Lung (tissue), 12 donors: ENCODE data around the gene SLC7A10. TPM values are rescaled to one million over a fixed set of nuclear protein-coding genes. Genes with fewer than 3 reads are reported as not detected.

Experiments
- ATAC-seq: fragments of 200-7000 bp; cut with Tn5 transposase; one replicate; pipeline ENCODE4 v1.9.1; 2020; ENCODE audit warnings: moderate number of reproducible peaks; ENCODE audit not compliant: insufficient read depth, low FRiP score
- DNase-seq, 3 donors: peaks; one replicate each; pipeline ENCODE4 v3.0.0-alpha.2; 2013 to 2017
- H3K27ac ChIP-seq, 2 donors: one replicate each; pipeline ENCODE4 v1.5.1; 2013; ENCODE audit warnings: mild to moderate bottlenecking in 2 of 2, moderate library complexity in 2 of 2, control low read depth in 1 of 2, inconsistent platforms in 1 of 2, low read depth in 1 of 2, low read length in 1 of 2
- H3K27me3 ChIP-seq, 3 donors: one replicate each; pipeline ENCODE4 v1.5.1; 2013; ENCODE audit warnings: low read length in 2 of 3; ENCODE audit not compliant: control insufficient read depth in 3 of 3, insufficient read depth in 3 of 3
- H3K36me3 ChIP-seq, 4 donors: one replicate each; pipeline ENCODE4 v1.5.1; 2013; ENCODE audit warnings: low read length in 4 of 4, mild to moderate bottlenecking in 1 of 4, moderate library complexity in 1 of 4; ENCODE audit not compliant: control insufficient read depth in 4 of 4, insufficient read depth in 4 of 4
- H3K4me1 ChIP-seq, 5 donors: one replicate each; pipeline ENCODE4 v1.5.1; 2013; ENCODE audit warnings: low read length in 5 of 5, mild to moderate bottlenecking in 2 of 5, moderate library complexity in 1 of 5; ENCODE audit not compliant: control insufficient read depth in 5 of 5, insufficient read depth in 5 of 5
- H3K4me3 ChIP-seq: one replicate; pipeline ENCODE4 v1.5.1; 2013; ENCODE audit warnings: mild to moderate bottlenecking, control low read depth, moderate library complexity
- H3K9ac ChIP-seq, 2 donors: one replicate each; pipeline ENCODE4 v1.5.1; 2013; ENCODE audit warnings: low read length in 2 of 2, control low read depth in 1 of 2; ENCODE audit not compliant: insufficient read depth in 1 of 2
- H3K9me3 ChIP-seq, 4 donors: one replicate each; pipeline ENCODE4 v1.5.1; 2013; ENCODE audit warnings: low read length in 3 of 4, mild to moderate bottlenecking in 1 of 4, moderate library complexity in 1 of 4; ENCODE audit not compliant: control insufficient read depth in 4 of 4, insufficient read depth in 3 of 4
- CTCF ChIP-seq: IDR thresholded peaks from 2 replicates; pipeline ENCODE4 v1.5.1; 2012; ENCODE audit warnings: mild to moderate bottlenecking; ENCODE audit errors: control extremely low read depth, extremely low read depth
- WGBS, 2 donors: extraction: QIAGEN DNeasy Blood & Tissue Kit; methylation state at CpG; one replicate each; pipeline ENCODE4 v1.1.7; 2013; 5-methylcytosine and 5-hydroxymethylcytosine counted together
- polyA plus RNA-seq, 2 donors: library from polyadenylated mRNA; stranded (reverse); fragments of 200-250 nt; gene quantifications; one replicate each; pipeline ENCODE4 v1.2.1, GENCODE V29; 2013
- total RNA-seq, 2 donors: library from RNA; depleted of rRNA in 1 of 2; stranded (reverse); fragments of >200 nt in 1 of 2; gene quantifications; one replicate each; pipeline ENCODE4 v1.2.1, GENCODE V29; 2014 to 2021
- donor health status: control.
- donor health status: control.
- donor health status: Bipolar disorder and iron deficiency.
- donor health status: healthy.
- donor health status: DM: yes; HTN: yes; CAD: no.

The SLC7A10 gene
- total and polyA plus RNA-seq, 4 donors = 0.02 to 0.71 (median 0.16) TPM

GRCh38 chr19:33214596-33214995, 11.1 kb downstream of the SLC7A10 start:
- 57 to 64% methylated on average over 6 of the region's 6 CpGs for WGBS, 2 donors
- TF ChIP-seq CTCF = no peak
- Histone ChIP-seq H3K36me3 (no peaks in the 10 kb centered on the region), H3K27me3 (no peaks in the 10 kb centered on the region), H3K4me1 (peaks cover 0 to 4% (median 0%) of the 10 kb centered on the region in 5 donors), H3K9ac (no peak overlapping the region), H3K4me3 (no peak overlapping the region), H3K27ac (no peak overlapping the region), H3K9me3 (no peaks in the 10 kb centered on the region)
- ATAC-seq = no peak
- peak in 2 of 3 donors; percentile 44 for DNase-seq

DNA sequence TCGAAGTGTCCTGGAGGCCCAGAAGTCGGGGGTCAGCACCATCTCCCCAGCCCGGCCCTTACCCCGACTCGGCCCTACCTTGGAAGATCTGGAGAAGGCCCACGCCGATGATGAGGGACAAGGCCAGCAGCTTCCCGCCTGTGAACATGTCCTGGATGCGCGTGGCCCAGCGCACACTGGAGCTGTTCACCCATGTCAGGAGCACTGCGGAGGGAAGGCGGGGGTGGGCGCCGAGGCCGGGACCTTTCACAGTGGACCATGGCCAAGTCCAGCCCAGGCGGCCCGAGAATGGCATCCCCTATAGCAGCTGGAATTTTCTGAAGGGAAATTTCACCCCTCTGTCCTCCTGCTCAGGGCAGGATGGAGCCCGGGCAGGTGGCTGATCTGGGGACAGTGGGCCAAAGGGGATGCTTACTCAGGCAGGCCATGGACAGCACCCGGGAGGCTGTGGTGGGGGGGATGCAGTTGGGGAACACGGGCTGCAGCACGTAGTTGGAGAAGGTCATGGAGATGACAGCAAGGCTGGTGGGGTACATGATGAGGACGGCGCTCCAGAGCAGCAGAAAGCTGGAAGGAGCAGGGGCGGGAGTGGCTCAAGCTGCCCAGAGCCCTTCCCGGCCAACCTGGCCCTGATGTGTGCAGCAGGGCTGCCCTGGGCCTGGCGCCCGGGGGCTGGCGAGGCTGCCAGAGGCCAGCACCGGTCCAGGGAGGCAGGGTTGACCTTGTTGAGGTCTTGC, 13.0 kb downstream of the SLC7A10 start:
- ATAC-seq (no peak), DNase-seq (no peak)
- WGBS, 2 donors = 85 to 90% methylated on average over 30 of the region's 30 CpGs

GRCh38 chr19:33211794-33212435, 13.7 kb downstream of the SLC7A10 start:
- Histone ChIP-seq H3K4me1 (peaks cover 0 to 8% (median 0%) of the 10 kb centered on the region in 5 donors), H3K9me3 (no peaks in the 10 kb centered on the region), H3K36me3 (peaks cover 0 to 5% (median 0%) of the 10 kb centered on the region in 4 donors), H3K27ac (no peak overlapping the region), H3K27me3 (no peaks in the 10 kb centered on the region), H3K9ac (no peak overlapping the region), H3K4me3 (no peak overlapping the region)
- no peak for ATAC-seq
- 71% methylated on average over 17 of the region's 17 CpGs for WGBS, 2 donors
- no peak for TF ChIP-seq CTCF
- peak in 1 of 3 donors; percentile 20 for DNase-seq

More for the DNA sequence above, 13.0 kb downstream of the SLC7A10 start:
- Histone ChIP-seq H3K36me3 (peaks cover 0 to 5% (median 0%) of the 10 kb centered on the region in 4 donors), H3K27me3 (no peaks in the 10 kb centered on the region), H3K4me1 (peaks cover 0 to 8% (median 0%) of the 10 kb centered on the region in 5 donors), H3K4me3 (no peak overlapping the region), H3K9ac (no peak overlapping the region), H3K9me3 (no peaks in the 10 kb centered on the region), H3K27ac (no peak overlapping the region)
- TF ChIP-seq CTCF = no peak
